Activated CD8-positive, alpha-beta memory T cell treated with anti-CD3 and anti-CD28 coated beads, Interleukin-2, amount 50 U/mL, for 24 hours (primary cell): ENCODE data around the gene GOSR1.
"Not testable (repeated sequence)": the region's sequence is repeated elsewhere in the genome, so short reads cannot be mapped to it uniquely, and the experiment has no call there.

Source experiments
- DNase-seq: peaks from one replicate; pipeline ENCODE4 v3.0.0-alpha.2; 2020; ENCODE audit errors: extremely low read depth

The GOSR1 gene

GRCh38 chr17:30561766-30562165 lies 84.6 kb downstream of the GOSR1 start:
- not testable (repeated sequence) for DNase-seq

GRCh38 chr17:30563131-30563904 lies 86.1 kb downstream of the GOSR1 start:
- DNase-seq, result not testable (repeated sequence)

- DNase-seq, result not testable (repeated sequence)
These were observed 86.7 kb downstream of the GOSR1 start for GRCh38 chr17:30563905-30564390.

GRCh38 chr17:30564422-30565072 lies 87.3 kb downstream of the GOSR1 start:
- DNase-seq, result not testable (repeated sequence)

GRCh38 chr17:30565073-30565935 lies 88.1 kb downstream of the GOSR1 start:
- no peak for DNase-seq

- DNase-seq, result not testable (repeated sequence)
These were observed 88.9 kb downstream of the GOSR1 start for GRCh38 chr17:30566104-30566503.

GRCh38 chr17:30566516-30567225 lies 89.5 kb downstream of the GOSR1 start:
- DNase-seq, result not testable (repeated sequence)

- no peak for DNase-seq
These were observed 90.3 kb downstream of the GOSR1 start for GRCh38 chr17:30567231-30568116.

GRCh38 chr17:30568117-30568430 lies 90.9 kb downstream of the GOSR1 start:
- DNase-seq, result no peak

- not testable (repeated sequence) for DNase-seq
These were observed 92.4 kb downstream of the GOSR1 start for GRCh38 chr17:30569531-30570175.

- DNase-seq, result no peak
These were observed 93.0 kb downstream of the GOSR1 start for GRCh38 chr17:30570191-30570590.

GRCh38 chr17:30570596-30571265 lies 93.5 kb downstream of the GOSR1 start:
- DNase-seq, result no peak

- DNase-seq, result not testable (repeated sequence)
These were observed 94.2 kb downstream of the GOSR1 start for GRCh38 chr17:30571404-30571803.

GRCh38 chr17:30571921-30572320 lies 94.7 kb downstream of the GOSR1 start:
- DNase-seq, result no peak

GRCh38 chr17:30572651-30573554 lies 95.7 kb downstream of the GOSR1 start:
- DNase-seq, result not testable (repeated sequence)

GRCh38 chr17:30573603-30574175 lies 96.5 kb downstream of the GOSR1 start:
- no peak for DNase-seq

- not testable (repeated sequence) for DNase-seq
These were observed 97.1 kb downstream of the GOSR1 start for GRCh38 chr17:30574309-30574708.

GRCh38 chr17:30574806-30575205 lies 97.6 kb downstream of the GOSR1 start:
- DNase-seq, result not testable (repeated sequence)
